Measurements from ENCODE around the gene TMEM94.
"Not testable (repeated sequence)": the region's sequence is repeated elsewhere in the genome, so short reads cannot be mapped to it uniquely, and the experiment has no call there.

TMEM94 gene

GRCh38 chr17:75445896-75446295, 10.5 kb upstream of the TMEM94 start:
- not testable (repeated sequence) for DNase-seq

- no peak for DNase-seq
These were observed 8.2 kb upstream of the TMEM94 start for GRCh38 chr17:75447951-75448856.

DNA sequence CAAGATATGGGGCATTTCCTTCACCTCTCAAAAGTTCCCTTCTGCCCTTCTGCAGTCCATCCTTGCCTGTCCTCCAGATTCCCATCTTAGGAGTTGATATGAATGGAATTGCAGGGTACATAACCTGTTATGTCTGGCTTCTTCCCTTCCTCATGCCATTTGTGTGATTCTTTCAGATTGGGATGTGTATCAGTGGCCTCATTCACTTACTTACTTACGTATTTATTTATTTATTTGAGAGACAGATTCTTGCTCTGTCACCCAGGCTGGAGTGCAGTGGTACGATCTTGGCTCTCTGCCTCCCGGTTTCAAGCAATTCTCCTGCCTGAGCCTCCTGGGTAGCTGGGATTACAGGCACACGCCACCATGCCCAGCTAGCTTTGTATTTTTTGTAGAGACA, 6.2 kb upstream of the TMEM94 start:
- DNase-seq, result no peak

DNA sequence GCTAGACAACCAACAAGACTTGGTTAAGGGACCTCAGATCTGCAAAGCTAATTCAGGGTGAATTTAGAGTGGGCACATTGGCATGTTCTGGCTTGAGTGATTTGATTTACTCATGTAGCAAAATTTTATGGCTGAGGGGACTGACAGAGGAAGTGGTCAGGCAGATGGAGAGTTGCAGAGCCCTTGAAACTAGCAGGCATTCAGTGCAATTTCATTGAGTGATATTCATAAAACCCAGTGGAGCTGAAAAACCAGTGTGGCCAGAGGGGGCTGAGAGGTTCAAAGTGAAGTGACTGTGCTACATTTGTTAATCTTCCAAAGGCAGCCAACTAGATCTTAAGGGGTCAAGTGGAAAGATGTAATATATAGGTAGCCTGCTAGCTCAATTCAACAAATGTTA, 2.2 kb upstream of the TMEM94 start:
- DNase-seq, result no peak

DNA sequence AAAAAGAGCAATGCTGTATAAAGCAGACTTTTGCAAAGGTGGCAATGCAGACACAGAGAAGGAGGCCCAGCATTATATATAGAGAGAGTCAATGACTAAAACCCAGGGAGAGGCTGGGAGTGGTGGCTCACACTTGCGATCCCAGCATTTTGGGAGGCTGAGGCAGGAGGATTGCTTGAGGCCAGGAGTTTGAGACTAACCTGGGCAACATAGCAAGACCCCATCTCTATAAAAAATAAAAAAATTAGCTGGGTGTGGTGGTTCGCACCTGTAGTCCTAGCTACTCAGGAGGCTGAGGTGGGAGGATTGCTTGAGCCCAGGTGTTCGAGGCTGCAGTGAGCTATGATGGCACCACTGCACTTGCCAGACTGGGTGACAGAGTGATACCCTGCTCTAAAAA, 1.8 kb upstream of the TMEM94 start:
- not testable (repeated sequence) for DNase-seq

- DNase-seq, result no peak
These were observed 407 bp upstream of the TMEM94 start for GRCh38 chr17:75456039-75456416.

DNA sequence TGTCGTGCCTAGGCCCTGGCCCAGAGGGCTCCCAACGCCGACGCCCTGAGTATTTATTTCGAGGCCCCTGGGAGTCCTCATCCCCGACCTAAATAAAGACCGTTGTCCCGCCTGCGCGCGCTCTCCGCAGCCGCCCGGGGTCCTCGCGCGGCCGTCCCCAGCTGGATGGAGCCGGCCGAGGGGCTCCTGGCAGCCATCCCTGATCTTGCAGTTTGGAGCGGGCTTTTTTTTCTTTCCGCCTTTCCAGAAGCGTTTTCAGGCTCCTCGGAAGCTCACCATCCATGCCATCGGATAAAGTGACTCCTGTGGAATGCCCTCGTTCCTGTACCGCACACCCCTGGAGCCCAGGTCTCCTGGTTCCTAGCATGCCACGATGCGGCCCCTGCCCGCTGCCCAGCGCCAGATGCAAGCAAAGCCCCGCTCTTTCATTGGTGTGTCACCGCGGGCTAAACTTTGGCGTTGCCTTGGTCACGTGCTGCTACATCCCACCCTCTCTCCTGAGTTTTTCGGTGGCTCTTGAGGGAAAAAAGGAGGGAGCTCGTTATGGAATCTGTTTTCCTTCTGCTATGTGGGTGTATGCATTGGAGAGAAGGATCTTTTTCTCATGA, 716 bp downstream of the TMEM94 start:
- peak in 1 of 2 donors; percentile 24 for DNase-seq

- DNase-seq, result no peak
These were observed 2.8 kb downstream of the TMEM94 start for GRCh38 chr17:75459246-75459589.

- no peak for DNase-seq
These were observed 3.3 kb downstream of the TMEM94 start for GRCh38 chr17:75459590-75460267.

- DNase-seq, result no peak
These were observed 3.9 kb downstream of the TMEM94 start for GRCh38 chr17:75460295-75460694.

- no peak for DNase-seq
These were observed 7.2 kb downstream of the TMEM94 start for GRCh38 chr17:75463603-75464002.

DNA sequence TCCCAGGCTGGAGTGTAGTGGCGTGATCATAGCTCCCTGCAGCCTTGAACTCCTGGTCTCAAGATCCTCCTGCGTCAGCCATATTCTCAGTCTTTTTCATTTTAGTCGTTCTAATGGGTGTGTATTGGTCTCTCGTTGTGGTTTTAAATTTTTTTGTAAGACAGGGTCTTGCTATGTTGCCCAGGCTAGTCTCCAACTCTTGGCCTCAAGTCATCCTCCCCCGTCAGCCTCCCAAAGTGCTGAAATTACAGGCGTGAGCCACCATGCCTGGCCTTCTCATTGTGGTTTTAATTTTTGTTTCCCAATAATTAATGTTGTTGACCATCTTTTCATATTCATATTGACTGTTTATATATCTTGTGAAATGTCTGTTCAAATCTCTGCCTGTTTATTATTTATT, 8.6 kb downstream of the TMEM94 start:
- DNase-seq, result no peak

DNA sequence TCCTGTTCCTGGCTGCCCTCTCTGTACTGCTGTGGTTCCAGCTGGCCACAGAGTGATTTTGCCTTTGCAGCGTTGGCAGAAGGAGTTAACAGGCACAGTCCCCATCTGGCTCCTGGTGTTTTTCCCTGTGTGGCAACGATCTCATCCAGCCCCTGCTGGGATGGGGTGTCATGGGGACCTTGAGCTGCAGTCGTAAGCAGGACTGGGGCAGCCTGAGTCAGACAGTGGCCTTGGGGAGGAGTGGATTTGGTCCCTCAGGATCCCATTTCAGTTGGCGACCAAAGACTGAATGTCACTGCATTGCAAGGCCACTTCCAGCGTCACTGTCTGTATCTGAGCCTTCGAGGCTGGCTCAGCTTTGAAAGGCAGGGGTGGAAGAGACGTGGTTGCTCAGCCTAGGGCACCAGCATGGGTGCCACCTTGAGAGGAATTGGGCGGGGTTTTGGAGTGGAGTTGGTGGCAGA, 11.9 kb downstream of the TMEM94 start:
- DNase-seq, result no peak

- no peak for DNase-seq
These were observed 12.4 kb downstream of the TMEM94 start for GRCh38 chr17:75468779-75469373.

DNA sequence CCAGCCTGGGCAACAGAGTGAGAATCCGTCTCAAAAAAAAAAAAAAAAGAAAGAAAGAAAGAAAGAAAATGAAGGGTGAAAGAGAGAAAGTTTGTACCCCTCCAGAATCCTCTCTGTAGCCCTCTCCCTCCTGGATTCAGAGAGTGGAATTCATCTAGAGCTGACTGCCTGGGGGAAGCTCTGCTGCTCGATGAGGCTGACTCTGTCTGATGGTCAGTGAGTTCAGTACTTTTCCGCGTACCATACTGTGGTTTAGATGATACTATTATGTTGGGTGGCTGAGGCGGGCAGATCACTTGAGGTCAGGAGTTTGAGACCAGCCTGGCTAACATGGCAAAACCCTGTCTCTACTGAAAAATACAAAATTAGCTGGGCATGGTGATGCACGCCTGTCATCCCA, 14.8 kb downstream of the TMEM94 start:
- no peak for DNase-seq

- DNase-seq, result no peak
These were observed 15.7 kb downstream of the TMEM94 start for GRCh38 chr17:75472119-75472518.

GRCh38 chr17:75473246-75473645, 16.8 kb downstream of the TMEM94 start:
- DNase-seq, result no peak

DNA sequence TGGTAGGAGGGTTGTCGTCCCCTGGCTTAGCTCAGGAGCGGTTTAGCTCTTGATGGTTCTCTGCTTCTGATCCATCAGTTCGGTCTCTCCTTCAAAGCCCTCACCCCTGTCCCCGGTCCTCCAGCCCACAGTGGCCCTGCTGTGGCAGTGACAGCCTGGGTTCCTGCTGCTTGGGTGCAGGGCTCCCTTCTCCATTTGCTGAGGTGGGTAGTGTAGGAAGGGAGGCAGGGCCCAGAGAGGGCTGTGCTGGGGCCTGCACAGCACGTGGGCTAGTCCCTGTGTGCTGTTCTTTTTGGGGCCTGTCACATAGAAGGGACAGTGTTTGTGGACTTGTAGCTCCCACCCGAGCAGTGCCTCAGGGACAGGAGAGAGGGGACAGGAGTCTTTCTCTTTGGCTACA, 18.3 kb downstream of the TMEM94 start:
- no peak for DNase-seq

DNA sequence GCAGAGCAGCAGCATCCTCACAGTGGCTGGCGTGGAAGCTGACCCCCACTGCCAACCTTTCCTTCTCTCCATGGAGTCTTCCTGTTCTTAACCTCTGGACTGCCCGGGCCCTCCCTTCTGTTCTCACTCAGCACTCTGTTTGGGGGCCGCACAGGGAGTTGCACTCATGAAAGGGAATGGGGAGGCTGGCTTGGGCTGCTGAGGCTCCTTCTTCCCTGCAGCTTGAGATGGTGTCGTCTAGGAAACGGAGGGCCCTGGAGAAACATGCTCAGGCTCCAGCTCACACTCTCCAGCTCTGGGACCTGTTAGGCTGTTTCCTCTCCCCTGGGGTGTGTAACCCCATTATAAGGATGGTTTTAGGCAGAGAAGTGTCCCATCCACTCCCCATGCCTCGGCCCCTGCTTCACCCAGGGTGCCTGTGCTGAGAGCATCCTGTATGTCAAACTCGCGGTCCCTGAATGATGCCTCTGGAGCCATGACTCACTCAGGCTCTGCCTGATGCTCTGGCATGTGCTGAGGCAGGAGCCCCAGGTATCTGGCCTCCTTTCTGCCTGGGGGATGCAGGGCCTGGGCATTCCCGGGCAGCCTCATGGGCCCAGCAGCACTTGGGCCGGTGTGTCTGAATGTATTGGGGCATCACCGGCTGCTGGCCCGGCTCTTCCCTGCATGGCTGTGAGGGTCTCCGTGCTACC, 18.9 kb downstream of the TMEM94 start:
- no peak for DNase-seq

GRCh38 chr17:75475851-75476250, 19.4 kb downstream of the TMEM94 start:
- DNase-seq, result no peak

DNA sequence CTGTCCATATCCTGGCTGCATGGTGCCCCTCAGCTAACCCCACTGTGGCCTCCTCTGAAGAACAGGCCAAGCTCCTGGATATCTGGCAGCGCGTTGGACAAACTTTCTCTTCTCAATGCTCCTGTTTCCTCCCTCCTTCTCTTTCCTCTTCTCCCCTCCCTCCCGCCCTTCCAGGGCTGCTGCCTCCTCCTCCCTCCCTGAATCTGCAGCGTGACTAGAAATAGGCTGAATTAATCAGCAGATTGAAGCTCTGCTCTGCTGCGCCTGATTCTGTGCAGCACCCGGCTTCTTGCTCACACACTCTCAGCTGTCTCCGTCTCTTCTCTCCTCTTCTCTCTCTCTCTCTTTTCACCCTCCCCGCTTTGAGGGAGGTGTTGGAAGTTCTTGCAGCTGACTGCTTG, 19.8 kb downstream of the TMEM94 start:
- DNase-seq, result no peak

DNA sequence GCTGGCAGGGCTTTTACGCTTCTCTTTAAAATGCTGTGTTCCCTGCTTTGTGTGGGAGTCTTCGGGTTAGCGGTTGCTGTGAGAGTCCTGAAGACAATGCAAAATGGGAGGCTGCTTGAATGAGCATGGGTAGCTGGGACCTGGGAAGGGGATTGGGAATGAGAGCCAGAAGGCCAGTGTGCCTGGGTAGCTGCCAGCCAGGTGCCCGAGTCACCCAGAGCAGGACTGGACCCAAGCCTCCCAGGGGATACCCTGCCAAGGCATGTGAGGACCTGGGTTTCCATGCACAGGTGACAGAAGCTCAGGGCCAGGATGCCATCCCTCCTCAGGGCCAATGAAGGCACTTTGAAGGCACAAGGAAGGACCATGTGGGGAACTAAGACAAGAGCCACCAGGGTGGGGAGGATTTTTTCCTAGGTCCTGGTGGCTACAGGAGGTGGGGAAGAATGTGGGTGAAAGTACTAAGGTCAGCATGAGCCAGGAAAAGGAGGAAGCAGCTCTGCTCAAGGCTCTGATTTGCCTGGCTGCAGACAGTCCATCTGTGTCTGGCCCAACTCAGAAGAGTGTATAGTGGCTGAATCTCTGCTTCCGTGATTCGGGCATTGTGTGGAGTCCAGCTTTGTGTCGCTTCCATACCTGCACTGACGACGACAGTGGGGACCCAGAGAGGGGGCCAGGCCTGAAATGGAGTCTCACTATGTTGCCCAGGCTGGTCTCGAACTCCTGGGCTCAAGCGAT, 20.5 kb downstream of the TMEM94 start:
- no peak for DNase-seq

Measured in stimulated activated CD4-positive, alpha-beta T cell treated with anti-CD3 and anti-CD28 coated beads, Interleukin-2, amount 100 ng/mL, for 24 hours (primary cell).